Retinal pigment epithelial cell (primary cell): Measurements from ENCODE around the gene PLOD3.

ENCODE experiments used
- DNase-seq: peaks from one replicate; pipeline ENCODE4 v3.0.0-alpha.2; 2010; ENCODE audit warnings: low read depth
- H3K4me3 ChIP-seq: 2 replicates; pipeline ENCODE4 v1.5.1; 2011; ENCODE audit warnings: mild to moderate bottlenecking, low read length, control low read depth, moderate library complexity
- CTCF ChIP-seq: conservative IDR thresholded peaks from 2 replicates; pipeline ENCODE4 v1.5.1; 2011; ENCODE audit warnings: low read depth, low read length, control low read depth, inconsistent platforms

The PLOD3 gene

GRCh38 chr7:101186844-101187428 is 30.4 kb downstream of the PLOD3 start:
- DNase-seq: no peak

GRCh38 chr7:101186194-101186593 is 31.2 kb downstream of the PLOD3 start:
- TF ChIP-seq CTCF: no peak
- DNase-seq: no peak
- no peak overlapping the region for H3K4me3 ChIP-seq

More at GRCh38 chr7:101186844-101187428, 30.4 kb downstream of the PLOD3 start:
- TF ChIP-seq CTCF: no peak
- H3K4me3 ChIP-seq: no peak overlapping the region

GRCh38 chr7:101185258-101185839 is 32.0 kb downstream of the PLOD3 start:
- H3K4me3 ChIP-seq: no peak overlapping the region
- no peak for DNase-seq
- TF ChIP-seq CTCF: no peak

- no peak within 1 kb of the TSS for H3K4me3 ChIP-seq
- TF ChIP-seq CTCF: no peak
Observed at GRCh38 chr7:101180130-101180755, 37.1 kb downstream of the PLOD3 start, which contains the start of gene NAT16. Gene NAT16 (minus strand): TSS chr7:101180293. CDS start chr7:101174807, 5,486 bp downstream.

GRCh38 chr7:101179713-101180112 is 37.7 kb downstream of the PLOD3 start:
- no peak for DNase-seq
- no peak for TF ChIP-seq CTCF
- H3K4me3 ChIP-seq: no peak overlapping the region

More at GRCh38 chr7:101180130-101180755, 37.1 kb downstream of the PLOD3 start, which contains the start of gene NAT16:
- no peak for DNase-seq

- H3K4me3 ChIP-seq: no peak overlapping the region
- no peak for DNase-seq
Observed at GRCh38 chr7:101179117-101179516, 38.3 kb downstream of the PLOD3 start.

More at GRCh38 chr7:101179117-101179516, 38.3 kb downstream of the PLOD3 start:
- TF ChIP-seq CTCF: no peak
